Left ventricle myocardium inferior (tissue), 1 donor: Measurements from ENCODE around the gene KCNQ1. TPM values are rescaled to one million over a fixed set of nuclear protein-coding genes. Genes with fewer than 3 reads are reported as not detected.

Experiments
- DNase-seq: peaks from one replicate; pipeline ENCODE4 v3.0.0-alpha.2; 2020
- H3K27ac ChIP-seq: fragments of 200-600 bp; replicated peaks from 2 replicates; pipeline ENCODE4 v1.8.0; 2021
- H3K27me3 ChIP-seq: fragments of 200-600 bp; 2 replicates; pipeline ENCODE4 v1.8.0; 2021; ENCODE audit warnings: low read depth
- H3K36me3 ChIP-seq: fragments of 200-600 bp; 2 replicates; pipeline ENCODE4 v1.8.0; 2021
- H3K4me1 ChIP-seq: fragments of 200-600 bp; 2 replicates; pipeline ENCODE4 v1.8.0; 2021
- H3K4me3 ChIP-seq: fragments of 200-600 bp; 2 replicates; pipeline ENCODE4 v1.8.0; 2021; ENCODE audit warnings: mild to moderate bottlenecking, moderate library complexity
- H3K9me3 ChIP-seq: fragments of 200-600 bp; replicated peaks from 2 replicates; pipeline ENCODE4 v1.8.0; 2021
- CTCF ChIP-seq: fragments of 200-600 bp; IDR thresholded peaks from 2 replicates; pipeline ENCODE4 v1.8.0; 2021; ENCODE audit warnings: antibody characterized with exemption, mild to moderate bottlenecking, borderline replicate concordance
- intact Hi-C: fragments of 100-400 bp; cut with micrococcal nuclease; formaldehyde crosslinking; loops from one replicate; pipeline ENCODE4 v1.11.0; 2022
- total RNA-seq: library from RNA; stranded (reverse); fragmentation: NEBNext Ultra II Directional; extraction: Animal tissue kit (Norgen Biotek cat#: 25700); gene quantifications from one replicate; pipeline ENCODE4 v1.2.1, GENCODE V29; 2021
- donor health status: DM: no; HTN: yes; CAD: no; lungs with severe emphysema.

Gene KCNQ1
- total RNA-seq, 1 donor from 2014 or later: 41.8 TPM

- TF ChIP-seq CTCF: no peak
- H3K36me3 ChIP-seq: no peaks in the 10 kb centered on the region
- no peak overlapping the region for H3K4me3 ChIP-seq
- H3K27ac ChIP-seq: no peak overlapping the region
- intact Hi-C loops: no loop called here
- H3K27me3 ChIP-seq: no peaks in the 10 kb centered on the region
- H3K9me3 ChIP-seq: no peaks in the 10 kb centered on the region
- DNase-seq: peak; percentile 9
- H3K4me1 ChIP-seq: peaks cover 20% of the 10 kb centered on the region
Observed at GRCh38 chr11:2796091-2796490, 351.3 kb downstream of the KCNQ1 start.

- Histone ChIP-seq H3K27ac (no peak overlapping the region), H3K4me3 (no peak overlapping the region), H3K9me3 (no peaks in the 10 kb centered on the region), H3K4me1 (peaks cover 15% of the 10 kb centered on the region), H3K36me3 (no peaks in the 10 kb centered on the region), H3K27me3 (no peaks in the 10 kb centered on the region)
- DNase-seq: no peak
- intact Hi-C loops: no loop called here
- TF ChIP-seq CTCF: no peak
Observed at GRCh38 chr11:2796508-2797113, 351.8 kb downstream of the KCNQ1 start.

GRCh38 chr11:2797121-2797711 lies 352.4 kb downstream of the KCNQ1 start:
- Histone ChIP-seq H3K36me3 (no peaks in the 10 kb centered on the region), H3K9me3 (no peaks in the 10 kb centered on the region), H3K4me1 (peaks cover 15% of the 10 kb centered on the region), H3K27me3 (no peaks in the 10 kb centered on the region), H3K4me3 (no peak overlapping the region), H3K27ac (no peak overlapping the region)
- no peak for TF ChIP-seq CTCF
- intact Hi-C loops: no loop called here
- DNase-seq: peak; percentile 8

- H3K4me1 ChIP-seq: peaks cover 21% of the 10 kb centered on the region
- no peaks in the 10 kb centered on the region for H3K9me3 ChIP-seq
- TF ChIP-seq CTCF: no peak
- H3K27ac ChIP-seq: no peak overlapping the region
- H3K27me3 ChIP-seq: no peaks in the 10 kb centered on the region
- no peaks in the 10 kb centered on the region for H3K36me3 ChIP-seq
- intact Hi-C loops: no loop called here
- peak; percentile 9 for DNase-seq
- H3K4me3 ChIP-seq: no peak overlapping the region
Observed at GRCh38 chr11:2797741-2798361, 353.0 kb downstream of the KCNQ1 start.

- Histone ChIP-seq H3K4me1 (peaks cover 28% of the 10 kb centered on the region), H3K4me3 (no peak overlapping the region), H3K36me3 (no peaks in the 10 kb centered on the region), H3K27ac (no peak overlapping the region), H3K27me3 (no peaks in the 10 kb centered on the region), H3K9me3 (no peaks in the 10 kb centered on the region)
- no peak for TF ChIP-seq CTCF
- intact Hi-C loops: no loop called here
- peak; percentile 6 for DNase-seq
Observed at GRCh38 chr11:2798951-2799761, 354.3 kb downstream of the KCNQ1 start.
